Lower lobe of right lung (tissue), 2 donors: ENCODE data around the gene PDE4D. TPM values are rescaled to one million over a fixed set of nuclear protein-coding genes. Genes with fewer than 3 reads are reported as not detected.

Experiments used
- ATAC-seq, 2 donors: fragments of 200-7000 bp; cut with Tn5 transposase; one replicate each; pipeline ENCODE4 v1.9.1; 2020 to 2022; ENCODE audit warnings: mild to moderate bottlenecking in 2 of 2, moderate library complexity in 2 of 2
- DNase-seq: peaks from one replicate; pipeline ENCODE4 v3.0.0-alpha.2; 2020
- H3K27ac ChIP-seq: fragments of 200-600 bp; one replicate; pipeline ENCODE4 v1.8.0; 2022
- H3K27me3 ChIP-seq: fragments of 200-600 bp; one replicate; pipeline ENCODE4 v1.8.0; 2022; ENCODE audit warnings: low read depth
- H3K36me3 ChIP-seq: fragments of 200-600 bp; one replicate; pipeline ENCODE4 v1.8.0; 2022; ENCODE audit warnings: mild to moderate bottlenecking
- H3K4me1 ChIP-seq: fragments of 200-600 bp; one replicate; pipeline ENCODE4 v1.8.0; 2022
- H3K4me3 ChIP-seq: fragments of 200-600 bp; one replicate; pipeline ENCODE4 v1.8.0; 2022; ENCODE audit warnings: mild to moderate bottlenecking
- H3K9me3 ChIP-seq: fragments of 200-600 bp; one replicate; pipeline ENCODE4 v1.8.0; 2022
- intact Hi-C: fragments of 100-400 bp; cut with DNase I; formaldehyde crosslinking; loops from one replicate; pipeline ENCODE4 v1.11.0; 2022
- total RNA-seq: library from RNA; stranded (reverse); fragmentation: NEBNext Ultra II Directional; extraction: Animal tissue kit (Norgen Biotek cat#: 25700); gene quantifications from one replicate; pipeline ENCODE4 v1.2.1, GENCODE V29; 2021
- TF ChIP-seq, protein P1 (sequence below): fragments of 200-600 bp; IDR thresholded peaks from one replicate; pipeline ENCODE4 v1.8.0; 2022; ENCODE audit warnings: antibody characterized with exemption, mild to moderate bottlenecking
- donor health status: DM: no; HTN: yes; CAD: no; lungs with severe emphysema.

PDE4D gene
- total RNA-seq, 1 donor from 2014 or later = 71.3 TPM

DNA sequence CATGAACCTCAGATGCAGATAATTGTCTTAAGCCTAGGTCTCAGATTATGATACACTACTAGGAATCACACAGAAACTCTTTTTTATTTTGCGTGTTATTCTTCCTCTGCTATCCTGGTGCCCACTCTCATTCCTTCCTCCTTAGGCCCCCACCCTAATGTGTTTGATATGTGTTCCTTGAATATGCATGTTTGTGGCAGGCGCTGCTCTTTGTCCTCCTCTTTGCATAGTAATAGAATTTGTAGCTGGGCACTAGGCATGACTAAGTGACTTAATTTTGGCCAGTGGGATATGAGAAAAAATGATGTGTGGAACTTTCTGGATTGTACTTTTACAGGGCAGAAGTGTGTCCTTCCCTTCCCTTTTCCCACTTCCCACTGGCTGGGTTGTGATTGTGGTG, 965.6 kb downstream of the PDE4D start:
- Histone ChIP-seq H3K9me3 (no peaks in the 10 kb centered on the region), H3K27ac (no peak overlapping the region), H3K27me3 (no peaks in the 10 kb centered on the region), H3K36me3 (no peaks in the 10 kb centered on the region), H3K4me3 (no peak overlapping the region), H3K4me1 (peaks cover 15% of the 10 kb centered on the region)
- DNase-seq = no peak
- ATAC-seq = no peak
- TF ChIP-seq, protein P1, sequence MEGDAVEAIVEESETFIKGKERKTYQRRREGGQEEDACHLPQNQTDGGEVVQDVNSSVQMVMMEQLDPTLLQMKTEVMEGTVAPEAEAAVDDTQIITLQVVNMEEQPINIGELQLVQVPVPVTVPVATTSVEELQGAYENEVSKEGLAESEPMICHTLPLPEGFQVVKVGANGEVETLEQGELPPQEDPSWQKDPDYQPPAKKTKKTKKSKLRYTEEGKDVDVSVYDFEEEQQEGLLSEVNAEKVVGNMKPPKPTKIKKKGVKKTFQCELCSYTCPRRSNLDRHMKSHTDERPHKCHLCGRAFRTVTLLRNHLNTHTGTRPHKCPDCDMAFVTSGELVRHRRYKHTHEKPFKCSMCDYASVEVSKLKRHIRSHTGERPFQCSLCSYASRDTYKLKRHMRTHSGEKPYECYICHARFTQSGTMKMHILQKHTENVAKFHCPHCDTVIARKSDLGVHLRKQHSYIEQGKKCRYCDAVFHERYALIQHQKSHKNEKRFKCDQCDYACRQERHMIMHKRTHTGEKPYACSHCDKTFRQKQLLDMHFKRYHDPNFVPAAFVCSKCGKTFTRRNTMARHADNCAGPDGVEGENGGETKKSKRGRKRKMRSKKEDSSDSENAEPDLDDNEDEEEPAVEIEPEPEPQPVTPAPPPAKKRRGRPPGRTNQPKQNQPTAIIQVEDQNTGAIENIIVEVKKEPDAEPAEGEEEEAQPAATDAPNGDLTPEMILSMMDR = no peak
- intact Hi-C loops = no loop called here

DNA sequence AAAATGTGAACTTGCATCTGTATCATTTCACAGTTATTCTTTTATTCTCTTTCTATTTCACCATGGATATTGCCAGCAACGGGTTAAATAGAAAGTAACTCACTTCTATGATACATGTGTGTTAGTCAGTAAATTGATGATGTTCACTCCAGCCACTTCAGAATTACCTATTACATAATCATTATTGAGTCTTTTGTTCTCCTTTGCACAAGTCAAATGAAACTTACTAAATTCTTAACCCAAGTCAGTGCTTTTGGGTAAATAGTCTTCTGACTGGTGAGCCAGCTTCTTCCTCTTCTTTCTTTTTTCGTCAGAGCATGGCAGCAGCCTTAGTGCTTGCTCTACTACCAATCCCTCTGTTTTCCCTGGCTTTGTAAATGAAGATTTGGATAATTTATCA, 966.3 kb downstream of the PDE4D start:
- TF ChIP-seq, protein P1 = no peak
- DNase-seq = no peak
- intact Hi-C loops = no loop called here
- no peak overlapping the region for H3K27ac ChIP-seq
- H3K27me3 ChIP-seq = no peaks in the 10 kb centered on the region
- ATAC-seq = no peak
- no peaks in the 10 kb centered on the region for H3K9me3 ChIP-seq
- no peaks in the 10 kb centered on the region for H3K36me3 ChIP-seq
- no peak overlapping the region for H3K4me3 ChIP-seq
- peaks cover 22% of the 10 kb centered on the region for H3K4me1 ChIP-seq

DNA sequence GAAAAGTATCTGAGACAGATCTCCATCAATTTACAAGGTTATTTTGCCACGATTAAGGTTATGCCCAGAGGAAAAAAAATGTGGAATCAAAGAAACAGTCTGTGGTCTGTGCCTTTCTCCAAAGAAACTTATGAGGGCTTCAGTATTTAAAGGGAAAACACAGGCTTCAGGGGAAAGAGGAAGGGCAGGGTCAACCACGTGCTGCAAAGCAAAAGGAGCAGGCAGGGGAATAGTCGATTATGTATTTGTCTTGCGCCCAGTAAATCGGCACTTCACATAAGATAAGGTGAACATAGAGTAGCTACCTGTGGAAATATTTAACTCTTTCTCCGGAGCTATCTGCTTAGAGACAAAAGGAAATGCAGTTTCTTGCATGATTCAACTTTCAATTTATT, 967.0 kb downstream of the PDE4D start:
- DNase-seq (no peak), ATAC-seq (no peak)
- H3K4me1 ChIP-seq = peaks cover 23% of the 10 kb centered on the region
- H3K27ac ChIP-seq = no peak overlapping the region
- no peaks in the 10 kb centered on the region for H3K27me3 ChIP-seq
- intact Hi-C loops = no loop called here
- no peak overlapping the region for H3K4me3 ChIP-seq
- H3K36me3 ChIP-seq = no peaks in the 10 kb centered on the region
- TF ChIP-seq, protein P1 = no peak
- H3K9me3 ChIP-seq = no peaks in the 10 kb centered on the region

DNA sequence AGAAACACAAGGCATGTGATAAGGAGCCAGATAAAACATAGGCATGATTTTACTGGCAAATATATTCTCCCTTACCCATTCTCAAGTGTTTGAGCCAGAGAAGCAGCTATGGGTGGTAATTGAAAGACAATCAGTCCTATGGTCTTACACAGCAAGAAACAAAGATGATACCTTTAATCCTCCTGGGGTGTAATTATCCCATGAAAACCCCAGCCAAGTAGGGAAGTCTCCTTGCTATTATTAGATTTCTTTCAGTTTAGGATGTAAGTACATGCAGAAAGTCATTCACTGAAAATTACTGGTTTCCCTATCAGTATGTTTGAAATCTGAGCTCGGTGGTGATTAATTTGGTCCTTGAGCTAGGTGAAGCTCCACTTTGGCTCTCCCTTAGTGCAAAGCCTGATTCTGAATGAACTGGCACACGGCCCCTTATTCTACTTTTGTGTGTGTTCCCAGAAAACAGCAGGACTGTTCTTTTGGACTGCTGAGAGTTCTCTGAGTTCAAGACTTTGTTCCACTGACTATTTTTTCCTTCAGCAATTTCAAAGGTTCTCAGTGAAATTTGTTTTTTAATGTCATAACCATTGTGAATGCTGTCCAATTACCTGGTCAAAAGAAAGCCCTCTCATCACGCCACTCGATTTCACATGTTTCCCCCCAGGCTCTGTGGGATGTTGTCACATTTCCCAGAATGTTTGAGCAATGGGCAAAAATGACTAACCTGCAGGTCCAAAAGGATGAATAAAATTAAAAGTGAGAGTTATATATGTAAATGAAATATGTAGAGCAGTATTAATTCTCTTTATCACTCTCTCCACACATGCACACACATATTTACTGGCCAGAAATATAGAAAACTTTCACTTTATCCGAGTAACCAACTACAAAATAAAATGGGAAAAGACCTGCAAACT, 967.6 kb downstream of the PDE4D start:
- no peak overlapping the region for H3K27ac ChIP-seq

DNA sequence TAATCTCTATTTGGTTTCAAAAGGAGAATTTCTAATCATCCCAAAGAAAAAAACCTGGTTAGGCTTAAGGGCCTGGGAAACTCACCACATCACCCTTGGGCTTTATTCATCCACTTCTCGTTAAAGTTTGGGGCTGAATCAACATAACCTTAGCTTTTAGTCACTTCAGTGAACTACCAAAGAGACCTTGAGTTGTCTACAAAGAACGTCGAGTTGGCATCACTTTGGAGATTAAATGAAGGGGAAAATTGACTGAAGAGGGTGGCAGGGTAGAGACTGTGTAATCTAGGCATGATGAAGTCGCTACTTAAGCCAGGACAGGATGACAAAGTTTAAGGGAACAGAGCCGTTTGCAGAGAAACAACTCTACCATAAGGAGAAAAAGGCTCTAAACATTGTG, 969.2 kb downstream of the PDE4D start:
- Histone ChIP-seq H3K36me3 (no peaks in the 10 kb centered on the region), H3K27me3 (no peaks in the 10 kb centered on the region), H3K4me1 (peaks cover 23% of the 10 kb centered on the region), H3K4me3 (no peak overlapping the region), H3K9me3 (no peaks in the 10 kb centered on the region), H3K27ac (no peak overlapping the region)
- intact Hi-C loops = no loop called here
- ATAC-seq = no peak
- TF ChIP-seq, protein P1 = no peak
- no peak for DNase-seq

More for the DNA sequence above, 967.6 kb downstream of the PDE4D start:
- H3K36me3 ChIP-seq = no peaks in the 10 kb centered on the region
- no peaks in the 10 kb centered on the region for H3K9me3 ChIP-seq
- ATAC-seq (no peak), DNase-seq (no peak)
- intact Hi-C loops = no loop called here
- H3K27me3 ChIP-seq = no peaks in the 10 kb centered on the region
- TF ChIP-seq, protein P1 = no peak
- H3K4me1 ChIP-seq = peaks cover 23% of the 10 kb centered on the region
- H3K4me3 ChIP-seq = no peak overlapping the region
